ENCODE data around the gene WDR48.
"Not testable (repeated sequence)": the region's sequence is repeated elsewhere in the genome, so short reads cannot be mapped to it uniquely, and the experiment has no call there.

Gene WDR48

DNA sequence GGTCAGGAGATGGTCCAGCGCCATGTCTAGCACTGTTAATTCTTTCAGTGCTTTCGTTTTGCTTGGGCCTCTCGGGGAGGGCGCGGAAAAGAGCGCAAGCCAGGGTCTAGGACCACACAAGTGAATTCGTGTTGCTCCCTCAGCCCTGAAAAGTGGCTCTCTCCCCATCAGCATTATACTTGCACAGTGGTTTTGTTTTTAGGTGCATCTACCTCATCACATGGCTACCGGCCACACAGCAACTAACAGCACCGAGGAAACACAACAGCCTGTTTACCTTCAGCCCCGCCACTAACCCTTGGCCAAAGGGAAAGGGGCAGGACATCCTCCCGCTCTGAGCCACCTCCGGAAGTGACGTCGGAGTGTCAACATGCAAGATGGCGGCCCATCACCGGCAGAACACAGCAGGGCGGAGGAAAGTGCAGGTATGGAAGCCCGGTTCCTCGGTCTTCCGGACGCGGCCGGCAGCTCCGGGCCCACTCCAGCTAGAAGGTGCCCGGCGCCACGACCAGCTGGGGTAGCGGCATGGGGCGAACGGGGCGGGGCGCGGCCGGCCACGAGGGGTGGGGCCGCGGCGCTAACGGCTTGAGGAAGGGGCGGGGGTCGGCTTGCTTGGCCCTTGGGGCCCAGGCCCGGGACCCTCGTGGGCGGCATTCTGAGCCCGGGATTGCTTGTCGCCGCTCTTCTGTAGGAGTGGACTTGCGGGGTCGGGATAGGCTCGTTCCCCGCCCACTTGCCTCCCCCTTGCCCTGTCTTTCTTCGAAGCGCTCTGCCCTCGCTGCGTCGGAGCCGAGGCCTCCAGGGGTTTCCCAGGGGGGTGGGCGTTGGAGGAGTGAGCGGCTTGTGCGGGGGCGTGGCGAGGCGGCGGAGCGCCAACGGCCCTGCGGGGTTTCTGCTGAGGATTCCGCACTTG, at the start of gene WDR48, which contains the start of gene SCN11A:
TSS of gene WDR48 (plus strand) at position 368 of the 913 bp plus-strand sequence. CDS start at position 378, 10 bp downstream.
TSS of gene SCN11A (minus strand) at position 296 of the 913 bp plus-strand sequence. CDS start 101,582 bp downstream, outside the sequence.
- peak; percentile 94 to 99 (median 96) for DNase-seq
- intact Hi-C loops (cut with DNase I): loop anchor here (5.0 kb wide), 1 partner anchor 55 kb away; the partner anchor contains the start of genes GORASP1 and TTC21A

DNA sequence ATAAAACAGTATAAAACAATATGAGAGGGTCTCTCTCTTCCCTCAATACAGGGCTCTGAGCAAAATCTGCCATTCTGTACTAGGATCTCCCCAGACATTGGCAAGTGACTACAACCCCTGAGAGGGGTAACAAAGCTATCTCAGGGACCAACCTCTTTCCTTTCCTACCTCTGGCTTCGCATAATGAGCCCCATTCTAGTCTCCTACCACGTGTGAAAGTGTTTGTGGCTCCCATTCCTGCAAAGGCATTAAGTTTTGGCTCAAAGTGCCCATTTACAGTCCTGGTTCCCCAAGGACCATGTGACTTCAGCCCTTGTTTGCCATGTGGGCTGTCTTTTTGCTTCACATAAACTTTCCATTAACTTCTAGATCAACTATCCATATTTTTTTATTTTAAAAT, 46.5 kb upstream of the WDR48 start:
- no peak for DNase-seq
- intact Hi-C loops (cut with DNase I): no loop called here

DNA sequence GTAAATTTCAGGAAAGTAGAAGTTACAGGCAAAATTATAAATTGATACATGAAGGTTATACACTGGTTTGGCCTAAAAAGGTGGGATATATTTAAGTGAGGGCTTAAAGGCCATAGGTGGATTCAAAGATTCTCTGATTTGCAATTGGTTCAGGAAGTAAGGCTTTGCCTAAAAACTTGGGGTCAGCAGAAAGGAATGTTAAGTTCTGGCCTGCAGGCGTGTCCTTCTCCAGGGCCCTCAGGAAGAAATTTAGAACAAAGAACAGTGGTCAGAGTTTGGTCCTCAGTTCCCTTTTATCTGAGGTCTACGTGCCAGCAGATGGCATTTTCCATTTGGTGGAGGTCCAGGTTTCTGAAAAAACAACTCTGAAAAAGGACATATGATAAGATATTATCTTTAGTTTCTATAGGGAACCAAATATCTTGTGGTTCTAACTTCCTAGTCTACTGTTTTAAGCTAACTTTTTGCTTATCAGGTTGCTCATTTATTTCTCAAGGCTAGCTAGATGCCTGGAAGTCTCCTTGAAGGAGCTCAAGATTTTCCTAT, 40.6 kb upstream of the WDR48 start:
- intact Hi-C loops (cut with DNase I): no loop called here
- DNase-seq: no peak

DNA sequence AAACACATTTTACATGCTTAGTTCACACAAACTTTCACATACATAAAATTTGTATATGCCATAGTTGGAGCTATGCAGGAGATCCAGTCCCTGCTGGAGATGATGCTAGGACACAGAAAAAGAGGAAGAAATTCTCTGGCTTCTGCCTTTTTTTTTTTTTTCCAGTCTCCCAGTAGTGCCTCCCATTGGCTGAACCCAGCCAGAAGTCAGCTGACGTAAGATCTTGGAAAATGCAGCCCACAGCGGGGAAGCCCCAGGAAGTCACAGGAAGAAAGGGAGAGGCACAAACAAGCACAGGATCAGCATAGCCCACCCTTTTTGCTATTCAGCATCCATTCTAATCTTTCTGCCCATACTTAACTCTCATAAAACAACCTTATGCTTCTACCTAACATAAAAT, 38.5 kb upstream of the WDR48 start:
- intact Hi-C loops (cut with DNase I): no loop called here
- no peak for DNase-seq

DNA sequence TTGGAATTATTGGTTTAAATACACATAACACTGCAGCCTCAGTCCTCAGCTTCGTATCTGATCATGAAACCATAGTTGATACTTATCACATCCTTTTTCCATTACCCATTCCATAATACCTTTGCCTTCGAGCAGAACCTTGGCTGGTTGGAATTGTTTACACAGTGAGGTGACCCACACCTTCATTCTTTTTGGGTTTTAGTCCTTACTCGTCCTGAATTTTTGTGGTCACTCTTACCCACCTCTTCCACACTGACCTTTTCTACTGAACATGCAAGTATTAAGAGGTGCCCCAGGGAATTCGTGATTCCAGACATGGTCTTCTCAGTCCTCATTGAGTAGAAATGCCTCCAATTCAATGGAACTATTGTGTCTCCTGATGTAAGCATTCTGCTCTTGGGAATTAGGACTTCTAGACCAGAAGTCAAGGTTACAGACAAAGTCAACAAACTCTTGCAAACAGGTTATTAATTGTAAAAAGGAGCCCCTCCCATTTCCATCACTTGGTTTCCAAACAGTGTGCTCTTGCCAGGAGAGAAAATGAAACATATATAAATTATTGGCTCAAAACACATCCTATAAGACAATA, 37.8 kb upstream of the WDR48 start:
- intact Hi-C loops (cut with DNase I): no loop called here
- no peak for DNase-seq

DNA sequence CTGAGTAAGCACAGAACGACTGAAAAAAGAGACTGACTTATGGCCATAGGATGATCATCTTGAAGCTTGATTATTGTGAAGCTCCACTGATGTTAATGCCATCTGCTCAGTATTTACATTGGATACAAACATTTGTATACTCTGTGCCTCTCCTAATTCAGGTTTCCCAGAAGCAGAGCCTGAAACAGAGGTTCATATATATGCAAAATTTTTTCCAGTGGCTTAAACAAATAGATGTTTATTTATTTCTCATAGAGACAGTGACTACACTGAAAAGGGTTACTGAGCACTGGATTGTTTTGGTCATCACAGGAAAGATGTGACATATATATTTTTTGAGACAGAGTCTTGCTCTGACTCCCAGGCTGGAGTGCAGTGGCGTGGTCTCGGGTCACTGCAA, 36.4 kb upstream of the WDR48 start:
- intact Hi-C loops (cut with DNase I): no loop called here
- DNase-seq: no peak

DNA sequence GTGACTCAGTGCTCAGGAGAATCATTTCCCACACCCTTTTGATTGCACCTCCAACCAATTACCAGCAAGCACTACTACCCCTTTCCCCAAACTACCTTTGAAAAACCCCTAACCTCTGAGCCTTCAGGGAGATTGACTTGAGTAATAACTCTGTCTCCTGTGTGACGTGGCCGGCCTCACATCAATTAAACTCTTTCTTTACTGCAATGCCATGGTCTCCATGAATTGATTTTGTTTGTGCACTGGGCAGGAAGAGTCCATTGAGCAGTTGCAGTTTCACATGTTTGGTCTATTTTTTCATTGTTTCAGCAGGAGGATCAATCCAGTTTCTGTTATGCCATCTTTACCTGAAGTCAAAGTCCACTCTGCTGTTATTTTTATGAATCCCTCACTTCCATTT, 32.5 kb upstream of the WDR48 start:
- intact Hi-C loops (cut with DNase I): no loop called here
- DNase-seq: no peak

DNA sequence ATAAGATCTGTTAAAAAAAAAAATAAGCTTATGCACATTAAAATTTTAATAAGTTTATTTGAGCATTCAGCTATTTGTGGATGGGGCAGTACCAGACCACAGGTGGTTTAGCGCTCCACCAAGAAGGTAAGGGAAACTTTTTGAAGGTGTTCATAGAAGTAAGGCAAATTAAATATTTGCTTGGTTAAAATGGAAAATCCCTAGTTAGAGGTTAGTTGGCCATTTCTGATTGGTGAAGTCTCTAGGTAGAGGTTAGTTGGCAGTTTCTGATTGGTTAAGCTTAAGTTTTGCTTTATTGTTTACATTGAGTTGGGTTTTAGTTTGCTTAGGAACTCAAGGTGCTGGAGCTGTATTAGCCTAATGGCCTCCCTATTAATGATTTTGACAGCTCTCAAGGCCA, 30.8 kb upstream of the WDR48 start:
- DNase-seq: no peak
- intact Hi-C loops (cut with DNase I): no loop called here

DNA sequence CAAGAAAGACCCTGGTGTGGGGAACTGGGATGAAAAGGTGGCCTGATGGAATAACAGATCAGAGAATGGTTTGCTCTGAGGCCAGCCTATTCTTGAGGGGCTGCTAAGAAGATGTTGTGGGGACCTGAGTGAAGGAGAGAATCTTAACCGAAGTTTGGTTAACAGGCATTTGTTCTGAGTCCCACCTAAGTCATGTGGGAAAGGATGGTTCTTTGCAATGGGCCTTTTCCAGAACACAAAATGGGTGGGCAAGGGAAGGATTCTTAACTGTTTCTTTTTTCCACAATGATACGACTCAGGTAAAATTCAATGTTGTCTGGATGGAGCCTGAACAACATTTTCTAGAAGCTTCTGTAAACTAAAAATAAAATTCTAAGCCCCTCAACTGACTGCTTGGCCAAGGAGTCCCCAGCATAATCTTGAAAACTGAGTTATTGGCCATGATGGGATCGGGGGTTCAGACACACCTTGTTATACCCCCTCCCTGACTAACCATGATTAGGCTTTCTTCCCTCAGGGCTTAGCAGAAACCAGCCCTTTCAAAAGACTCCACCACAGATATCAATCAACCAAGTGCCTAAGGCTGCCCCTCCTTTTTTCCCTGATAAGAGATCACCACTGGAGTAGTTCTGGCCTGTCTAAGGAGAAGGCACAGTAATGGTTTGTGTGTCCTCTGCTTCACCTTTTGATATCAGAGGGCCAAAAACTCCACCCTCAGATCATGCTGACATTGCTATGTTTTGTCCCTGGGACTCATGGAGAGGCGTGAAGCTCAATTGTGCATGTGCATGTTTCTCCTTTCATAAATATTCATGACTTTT, 30.1 kb upstream of the WDR48 start:
- no peak for DNase-seq
- intact Hi-C loops (cut with DNase I): no loop called here

DNA sequence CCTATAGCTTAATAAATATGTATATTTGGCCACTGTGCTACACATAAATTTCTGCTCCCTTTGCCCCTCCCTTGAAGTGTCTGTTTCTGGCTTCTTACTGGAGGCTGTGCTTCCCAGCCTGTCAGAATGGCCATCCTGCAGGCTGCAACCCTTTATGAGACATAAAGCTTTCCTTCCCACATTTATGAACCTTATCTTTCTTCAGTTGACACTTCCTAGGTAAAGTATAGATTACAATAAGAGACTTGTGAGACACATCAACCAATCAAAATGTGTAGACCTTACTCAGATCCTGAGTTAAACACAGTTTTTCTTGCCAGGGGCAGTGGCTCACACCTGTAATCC, 29.6 kb upstream of the WDR48 start:
- DNase-seq: no peak
- intact Hi-C loops (cut with DNase I): no loop called here

DNA sequence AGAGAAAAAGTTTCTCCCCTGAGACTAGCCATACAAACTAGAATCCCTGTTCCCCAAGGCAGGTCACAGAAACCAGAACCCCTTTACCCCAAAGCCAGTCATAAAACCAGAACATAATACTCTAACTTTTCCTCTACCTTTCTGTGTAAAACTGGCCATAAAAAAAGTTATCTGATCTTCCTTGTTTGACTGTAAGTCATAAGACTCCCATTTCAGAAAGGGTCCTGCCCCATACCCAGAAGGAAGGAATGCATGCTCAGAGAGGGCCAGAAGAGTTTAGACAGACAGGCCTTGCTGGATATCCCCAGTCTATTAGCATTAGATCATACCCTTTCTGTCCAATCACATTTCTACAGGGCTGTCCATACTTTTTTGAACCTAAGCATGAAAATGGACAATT, 27.3 kb upstream of the WDR48 start:
- DNase-seq: no peak
- intact Hi-C loops (cut with DNase I): no loop called here

DNA sequence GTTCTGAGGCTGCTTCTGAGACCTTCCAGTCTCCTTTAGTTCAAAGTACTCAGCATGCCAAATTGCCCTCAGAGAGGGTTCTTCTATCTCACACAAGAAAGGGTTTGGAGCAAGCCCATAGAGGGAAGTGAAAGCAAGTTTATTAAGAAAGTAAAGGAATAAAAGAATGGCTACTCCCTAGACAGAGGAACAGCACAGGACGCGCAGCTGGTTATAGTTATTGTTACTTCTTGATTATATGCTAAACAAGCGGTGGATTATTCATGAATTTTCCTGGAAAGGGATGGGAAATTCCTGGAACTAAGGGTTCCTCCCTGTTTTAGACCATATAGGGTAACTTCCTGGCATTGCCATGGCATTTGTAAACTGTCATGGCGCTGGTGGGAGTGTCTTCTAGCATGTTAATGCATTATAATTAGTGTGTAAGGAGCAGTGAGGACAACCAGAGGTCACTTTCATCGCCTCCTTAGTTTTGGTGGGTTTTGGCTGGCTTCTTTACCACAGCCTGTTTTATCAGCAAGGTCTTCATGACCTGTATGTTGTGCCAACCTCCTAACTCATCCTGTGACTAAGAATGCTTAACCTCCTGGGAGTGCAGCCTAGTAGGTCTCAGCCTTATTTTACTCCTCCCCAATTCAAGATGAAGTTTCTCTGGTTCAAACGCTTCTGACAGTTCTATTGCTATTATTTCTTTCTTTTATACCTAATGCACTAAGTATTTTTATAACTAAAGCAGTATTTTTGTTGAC, 26.4 kb upstream of the WDR48 start:
- no peak for DNase-seq
- intact Hi-C loops (cut with DNase I): no loop called here

DNA sequence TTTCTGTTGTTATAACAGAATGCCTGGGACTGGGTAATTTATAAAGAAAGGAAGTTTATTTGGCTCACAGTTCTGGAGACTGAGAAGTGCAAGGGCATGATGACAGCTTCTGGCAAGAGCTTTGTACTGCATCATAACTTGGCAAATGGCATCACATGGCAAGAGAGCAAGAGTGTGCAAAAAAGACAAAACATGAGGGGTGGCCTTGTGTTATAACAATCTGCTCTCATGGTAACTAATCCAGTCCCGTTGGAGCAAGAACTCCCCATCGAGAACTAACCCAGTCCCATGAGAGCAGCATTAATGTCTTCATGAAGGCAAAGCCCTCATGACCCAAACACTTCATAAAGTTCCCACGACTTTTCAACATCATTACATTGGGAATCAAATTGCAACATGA, 23.3 kb upstream of the WDR48 start:
- intact Hi-C loops (cut with DNase I): no loop called here

DNA sequence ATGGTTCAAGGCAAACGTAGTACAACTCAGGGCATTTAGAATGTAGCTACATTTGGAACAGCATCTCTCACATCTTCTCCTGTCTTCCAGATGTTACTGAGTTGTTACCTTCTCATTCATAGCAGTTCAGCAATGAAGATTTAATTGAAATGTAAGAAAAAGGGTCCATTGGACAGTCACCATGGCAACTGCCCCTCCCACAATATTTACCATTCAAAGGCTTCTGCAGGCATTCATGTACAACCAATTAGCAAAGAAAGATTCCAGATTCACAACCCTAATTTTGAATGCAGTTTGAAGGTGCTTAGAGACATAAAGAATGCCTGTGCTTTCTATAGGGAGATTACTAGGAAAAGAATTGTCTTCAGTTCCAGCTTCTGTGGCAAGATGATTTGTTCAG, 22.3 kb upstream of the WDR48 start:
- no peak for DNase-seq

More for the DNA sequence above, 23.3 kb upstream of the WDR48 start:
- DNase-seq: no peak

DNA sequence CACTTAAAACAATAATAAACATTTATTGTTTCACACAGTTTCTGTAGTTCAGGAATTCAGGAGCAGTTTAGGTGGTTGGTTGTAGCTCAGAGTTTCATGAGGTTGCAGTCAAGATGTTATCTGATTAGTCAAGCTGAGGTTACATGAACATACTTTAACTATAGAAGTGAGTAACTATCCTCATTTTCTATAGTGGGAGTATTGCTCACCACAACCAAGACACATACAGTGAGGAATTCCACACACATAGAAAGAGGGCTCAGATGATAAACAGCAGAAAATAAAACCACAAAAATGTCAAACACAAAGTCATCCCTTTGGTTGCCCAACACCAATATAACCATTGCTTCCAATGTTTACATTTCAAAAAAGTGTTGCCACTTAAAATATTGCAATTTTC, 13.7 kb upstream of the WDR48 start:
- intact Hi-C loops (cut with DNase I): no loop called here
- no peak for DNase-seq

More for the DNA sequence above, 22.3 kb upstream of the WDR48 start:
- intact Hi-C loops (cut with DNase I): no loop called here

DNA sequence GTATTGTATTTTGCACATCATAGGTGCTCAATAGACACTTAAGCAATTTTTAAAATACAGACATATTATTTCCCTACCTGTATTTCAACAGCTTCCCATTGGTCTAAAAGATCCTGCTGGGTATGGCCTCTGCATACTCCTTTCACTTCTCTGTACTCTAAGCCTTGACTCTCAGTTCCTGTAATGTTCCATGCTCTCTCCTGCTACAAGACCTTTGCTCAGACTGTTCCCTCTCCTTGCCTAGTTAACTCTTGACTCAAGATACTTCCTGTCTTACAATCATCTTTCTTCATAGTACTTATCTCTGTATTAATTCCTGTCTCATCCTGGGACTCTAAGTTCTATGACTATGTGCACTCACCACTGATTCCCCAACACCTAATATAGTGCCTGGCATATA, 1.8 kb upstream of the WDR48 start:
- no peak for DNase-seq
- intact Hi-C loops (cut with DNase I): loop anchor here (5.0 kb wide), 1 partner anchor 57 kb away; the partner anchor contains the start of genes GORASP1 and TTC21A

DNA sequence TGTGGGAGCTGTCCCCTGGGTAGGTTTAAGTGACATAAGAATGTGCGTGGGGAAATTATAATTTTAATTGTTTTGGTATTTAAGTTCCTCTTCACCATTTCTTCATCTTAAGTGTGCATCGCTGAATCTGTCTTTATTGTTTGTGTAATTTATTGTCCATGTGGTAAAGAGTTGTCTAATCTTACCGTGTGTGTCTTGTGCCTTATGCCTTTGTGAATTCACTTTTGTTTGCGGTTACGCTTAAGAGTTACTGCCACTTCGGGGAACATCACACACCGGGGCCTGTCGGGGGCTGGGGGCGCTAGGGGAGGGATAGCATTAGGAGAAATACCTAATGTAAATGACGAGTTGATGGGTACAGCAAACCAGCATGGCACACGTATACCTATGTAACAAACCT, 767 bp downstream of the WDR48 start:
- no peak for DNase-seq

DNA sequence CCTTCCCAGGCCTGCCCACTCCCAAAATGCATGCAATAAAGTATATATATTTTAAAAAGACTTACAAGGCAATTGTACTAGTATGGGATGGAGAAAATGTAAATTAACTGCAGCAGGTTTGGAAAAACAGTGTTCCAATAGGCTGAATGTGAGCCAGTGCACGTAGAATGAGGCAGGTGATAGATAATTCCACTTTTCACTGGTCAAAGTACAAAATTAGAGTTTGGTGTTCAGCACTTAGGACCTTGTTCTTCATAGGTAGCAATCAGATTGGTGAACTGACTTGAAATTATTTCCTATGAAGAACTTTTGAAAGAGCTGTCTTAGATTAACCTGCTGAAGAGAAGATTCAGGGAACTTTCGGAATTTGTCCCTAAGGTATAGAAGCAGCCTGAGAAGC, 1.9 kb downstream of the WDR48 start:
- intact Hi-C loops (cut with DNase I): loop anchor here (5.0 kb wide), 1 partner anchor 54 kb away; the partner anchor contains the start of genes GORASP1 and TTC21A
- DNase-seq: no peak

More for the DNA sequence above, 767 bp downstream of the WDR48 start:
- intact Hi-C loops (cut with DNase I): loop anchor here (5.0 kb wide), 1 partner anchor 55 kb away; the partner anchor contains the start of genes GORASP1 and TTC21A

DNA sequence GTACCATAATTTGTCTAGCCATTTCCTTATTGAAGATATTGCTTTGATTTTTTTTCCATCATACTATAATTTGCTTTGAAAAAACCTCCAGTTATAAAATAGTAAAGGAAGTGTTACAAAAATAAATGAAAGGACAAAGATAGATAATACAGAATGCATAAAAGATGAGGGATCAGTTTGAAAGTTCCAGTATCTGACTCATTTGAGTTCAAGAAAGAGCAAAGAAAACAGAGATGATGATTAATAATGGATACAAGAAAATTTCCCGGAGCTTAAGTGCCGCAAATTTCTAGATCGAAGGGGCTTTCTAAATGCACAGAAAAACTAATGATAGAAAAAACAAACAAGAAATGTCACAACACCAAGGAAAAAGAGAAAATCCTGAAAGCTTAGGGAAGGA, 4.3 kb downstream of the WDR48 start:
- intact Hi-C loops (cut with DNase I): no loop called here
- DNase-seq: no peak

DNA sequence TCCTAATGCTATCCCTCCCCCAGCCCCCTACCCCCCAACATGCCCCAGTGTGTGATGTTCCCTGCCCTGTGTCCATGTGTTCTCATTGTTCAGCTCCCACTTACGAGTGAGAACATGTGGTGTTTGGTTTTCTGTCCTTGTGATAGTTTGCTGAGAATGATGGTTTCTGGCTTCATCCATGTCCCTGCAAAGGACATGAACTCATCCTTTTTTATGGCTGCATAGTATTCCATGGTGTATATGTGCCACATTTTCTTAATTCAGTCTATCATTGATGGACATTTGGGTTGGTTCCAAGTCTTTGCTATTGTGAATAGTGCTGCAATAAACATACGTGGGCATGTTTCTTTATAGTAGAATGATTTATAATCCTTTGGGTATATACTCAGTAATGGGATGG, 9.4 kb downstream of the WDR48 start:
- DNase-seq; intact Hi-C loops (cut with DNase I): not testable (repeated sequence)
